HepG2 (cell line): ENCODE results near the gene HSD17B2. TPM values are rescaled to one million over a fixed set of nuclear protein-coding genes. Genes with fewer than 3 reads are reported as not detected.
A peak's percentile ranks its signal among the peaks of the same experiment; 100 is the strongest.

Experiments used
- ATAC-seq: fragments of 200-7000 bp; cut with Tn5 transposase; 3 replicates; pipeline ENCODE4 v1.9.1; 2020; ENCODE audit warnings: mild to moderate bottlenecking, moderate library complexity
- BruUV-seq: library from RNA; stranded (reverse); fragments of 400-500 nt; replicated peaks from 2 replicates; lab custom pipeline; 2021; lab: Mats Ljungman, UMichigan
- CTCF ChIA-PET: fragments of 300-600 bp; formaldehyde crosslinking; extraction: SDS; loops from one replicate; lab custom pipeline; 2021; ENCODE audit warnings: low total read pairs, inconsistent platforms, low intra/inter-chr PET ratio; lab: Yijun Ruan, JAX
- POLR2A ChIA-PET: fragments of 350-600 bp; sonication (Branson Sonifier 250); formaldehyde crosslinking; loops from one replicate; lab custom pipeline; 2020; ENCODE audit warnings: antibody characterized with exemption, inconsistent platforms; lab: Yijun Ruan, JAX
- DNase-seq: peaks from one replicate; pipeline ENCODE4 v3.0.0-alpha.2; 2015; ENCODE audit warnings: low spot score
- FAIRE-seq: peaks from 3 replicates; lab custom pipeline; 2011; peaks lifted over from hg19 to GRCh38; lab: Jason Lieb, UNC
- H2AFZ ChIP-seq: one replicate; pipeline ENCODE4 v1.6.1; 2011; ENCODE audit warnings: low read length, inconsistent platforms
- H3K27ac ChIP-seq: fragments of 300-600 bp; 3 replicates; pipeline ENCODE4 v1.8.0; 2011; ENCODE audit warnings: mixed run types, mild to moderate bottlenecking, mixed read lengths, low read length, inconsistent platforms; ENCODE audit not compliant: insufficient read depth; ENCODE audit errors: extremely low read length
- H3K27me3 ChIP-seq, 2 experiments: fragments of 200-600 bp in 1 of 2; 2 replicates in 1 of 2; 3 replicates in 1 of 2; pipeline versions ENCODE4 v1.6.0 to v1.8.0; 2011; ENCODE audit warnings: low read length in 2 of 2, mild to moderate bottlenecking in 2 of 2, moderate library complexity in 2 of 2, inconsistent platforms in 1 of 2; ENCODE audit not compliant: insufficient read depth in 2 of 2, control insufficient read depth in 1 of 2
- H3K36me3 ChIP-seq, 2 experiments: fragments of 200-600 bp in 1 of 2; replicated peaks in 1 of 2; 2 replicates in 1 of 2; 3 replicates in 1 of 2; pipeline versions ENCODE4 v1.5.1 to v1.8.0; 2011; ENCODE audit warnings: low read length in 2 of 2, inconsistent platforms in 1 of 2; ENCODE audit not compliant: insufficient read depth in 2 of 2, control insufficient read depth in 1 of 2
- H3K4me1 ChIP-seq: 2 replicates; pipeline ENCODE4 v1.5.1; 2012; ENCODE audit warnings: low read length, inconsistent platforms; ENCODE audit not compliant: insufficient read depth
- H3K4me2 ChIP-seq: 2 replicates; pipeline ENCODE4 v1.6.0; 2011; ENCODE audit warnings: low read depth, low read length, inconsistent platforms
- H3K4me3 ChIP-seq, 3 experiments: fragments of 200-600 bp in 1 of 3; sonication (generic), shearing (Covaris generic) in 1 of 3; replicated peaks in 1 of 3; 2 replicates each; pipeline ENCODE4 v1.5.1; 2011 to 2016; ENCODE audit warnings: low read length in 3 of 3, inconsistent platforms in 2 of 3, low read depth in 2 of 3, mild to moderate bottlenecking in 2 of 3, control low read depth in 1 of 3, mixed read lengths in 1 of 3; ENCODE audit not compliant: insufficient read depth in 1 of 3
- H3K79me2 ChIP-seq: one replicate; pipeline ENCODE4 v1.6.1; 2011; ENCODE audit warnings: low read length, inconsistent platforms; ENCODE audit not compliant: insufficient read depth
- H3K9ac ChIP-seq: 2 replicates; pipeline ENCODE4 v1.6.0; 2011; ENCODE audit warnings: mild to moderate bottlenecking, low read depth, low read length, inconsistent platforms; ENCODE audit not compliant: insufficient read depth
- H3K9me3 ChIP-seq: 2 replicates; pipeline ENCODE4 v1.5.1; 2012; ENCODE audit warnings: mild to moderate bottlenecking, low read length
- H4K20me1 ChIP-seq: 2 replicates; pipeline ENCODE4 v1.6.0; 2011; ENCODE audit warnings: inconsistent platforms, mild to moderate bottlenecking, low read length, moderate library complexity; ENCODE audit not compliant: insufficient read depth
- ATF7 ChIP-seq, 2 experiments: fragments of 450-650 bp in 1 of 2; sonication (generic) in 1 of 2; formaldehyde crosslinking in 1 of 2; IDR thresholded peaks; 2 replicates each; pipeline versions ENCODE4 v1.4.0 to v1.6.1; 2016 to 2020; ENCODE audit warnings: antibody characterized with exemption in 1 of 2, mild to moderate bottlenecking in 1 of 2, missing genetic modification reagents in 1 of 2
- FOXA1 ChIP-seq, 2 experiments: fragments of 450-650 bp in 1 of 2; sonication (generic) in 1 of 2; formaldehyde crosslinking in 1 of 2; IDR thresholded peaks; 2 replicates each; pipeline versions ENCODE4 v1.4.0 to v1.6.1; 2016 to 2020; ENCODE audit warnings: missing genetic modification reagents in 1 of 2
- MLXIP ChIP-seq: sonication (generic); formaldehyde crosslinking; IDR thresholded peaks from 2 replicates; pipeline ENCODE4 v1.9.0; 2021; ENCODE audit warnings: missing genetic modification reagents, borderline replicate concordance
- RAD21 ChIP-seq: fragments of 450-650 bp; formaldehyde crosslinking; IDR thresholded peaks from 2 replicates; pipeline ENCODE4 v1.5.0; 2020; ENCODE audit warnings: mild to moderate bottlenecking
- RCOR2 ChIP-seq: IDR thresholded peaks from 2 replicates; pipeline ENCODE4 v1.6.1; 2016; ENCODE audit warnings: missing biosample characterization, missing genetic modification reagents
- WGBS: methylation state at CpG from one replicate; pipeline ENCODE4 v1.1.6; 2017; ENCODE audit warnings: low lambda C conversion rate; 5-methylcytosine and 5-hydroxymethylcytosine counted together
- in situ Hi-C: cut with HindIII; loops from 2 replicates; pipeline ENCODE4 v1.10.0; 2017; ENCODE audit warnings: low pct_unique_long_range_greater_than_20kb; ENCODE audit not compliant: extremely low pct_ligation_motif_present
- intact Hi-C: fragments of 100-400 bp; cut with micrococcal nuclease; formaldehyde crosslinking; loops from one replicate; pipeline ENCODE4 v1.10.0; 2022; ENCODE audit not compliant: unreplicated experiment
- polyA plus RNA-seq, 8 experiments: library from polyadenylated mRNA; depleted of rRNA in 3 of 8; stranded (reverse) in 7 of 8; unstranded in 1 of 8; fragments of >200 nt; fragmentation: Illumina TruSeq in 4 of 8; extraction: Trizol in 4 of 8; gene quantifications; 2 replicates each; pipeline versions ENCODE4 v1.2.1 to v1.2.3, GENCODE V29; 2011 to 2016; ENCODE audit warnings: low read depth in 4 of 8, missing spikeins in 1 of 8, mixed read lengths in 1 of 8; ENCODE audit not compliant: insufficient read depth in 1 of 8
- total RNA-seq, 5 experiments: library from RNA; depleted of rRNA; stranded (reverse); fragments of >200 nt; fragmentation: Illumina TruSeq; extraction: Trizol; gene quantifications; 2 replicates each; pipeline ENCODE4 v1.2.3, GENCODE V29; 2016; ENCODE audit warnings: low read depth in 1 of 5

The HSD17B2 gene
- total and polyA plus RNA-seq, 2 of the 13 experiments (the other 11 are each of a cell fraction or from before 2014, with no cell fraction given): 26.3 to 69.3 TPM

- Histone ChIP-seq H3K9me3 (peaks cover 23% of the 10 kb centered on the region), H3K4me3 (no peak overlapping the region), H3K4me2 (no peak overlapping the region), H3K79me2 (no peaks in the 10 kb centered on the region), H3K4me1 (no peaks in the 10 kb centered on the region), H3K27me3 (peaks cover 0 to 6% of the 10 kb centered on the region in 2 experiments; a peak in 2 of 5 replicates), H4K20me1 (no peaks in the 10 kb centered on the region), H3K9ac (no peak overlapping the region), H2AFZ (no peak overlapping the region), H3K27ac (no peak overlapping the region), H3K36me3 (no peaks in the 10 kb centered on the region)
- intact Hi-C loops: no loop called here
- ChIA-PET CTCF (no interaction called here), POLR2A (no interaction called here)
- BruUV-seq: no TSS peak
- 6% methylated on average over 5 of the region's 5 CpGs for WGBS
- no peak for DNase-seq
- TF ChIP-seq RAD21 (CRISPR knock-in tag) (no peak), RCOR2 (CRISPR knock-in tag) (no peak), MLXIP (CRISPR knock-in tag) (no peak), ATF7 (IDR thresholded peaks at IDR 0.05) (peak; percentile 86), ATF7 (CRISPR knock-in tag; IDR thresholded peaks at IDR 0.05) (no peak), FOXA1 (IDR thresholded peaks at IDR 0.05) (no peak), FOXA1 (CRISPR knock-in tag; IDR thresholded peaks at IDR 0.05) (no peak)
- in situ Hi-C loops: no loop called here
- no peak for FAIRE-seq
- ATAC-seq: no peak
Observed at GRCh38 chr16:82004601-82005000, 30.5 kb upstream of the HSD17B2 start.
